Right ventricle myocardium superior (tissue), 1 donor: Measurements from ENCODE around the gene PSME2. TPM values are rescaled to one million over a fixed set of nuclear protein-coding genes. Genes with fewer than 3 reads are reported as not detected.
A peak's percentile ranks its signal among the peaks of the same experiment; 100 is the strongest.

Source experiments
- ATAC-seq: fragments of 200-7000 bp; cut with Tn5 transposase; one replicate; pipeline ENCODE4 v1.9.1; 2020; ENCODE audit warnings: mild to moderate bottlenecking; ENCODE audit not compliant: poor library complexity
- DNase-seq: peaks from one replicate; pipeline ENCODE4 v3.0.0-alpha.2; 2020
- intact Hi-C: fragments of 100-400 bp; cut with DNase I; formaldehyde crosslinking; loops from one replicate; pipeline ENCODE4 v1.11.2; 2022
- microRNA-seq: library from miRNA; unstranded; fragments of <30 nt; microRNA quantifications from one replicate; pipeline ENCODE4 v1.2.0, GENCODE V29; 2020
- total RNA-seq: library from RNA; stranded (reverse); fragmentation: NEBNext Ultra II Directional; extraction: Animal tissue kit (Norgen Biotek cat#: 25700); gene quantifications from one replicate; pipeline ENCODE4 v1.2.1, GENCODE V29; 2021
- donor health status: DM: no; HTN: yes; CAD: no; lungs with severe emphysema.

Gene PSME2
- total RNA-seq, 1 donor from 2014 or later, result 88.8 TPM

DNA sequence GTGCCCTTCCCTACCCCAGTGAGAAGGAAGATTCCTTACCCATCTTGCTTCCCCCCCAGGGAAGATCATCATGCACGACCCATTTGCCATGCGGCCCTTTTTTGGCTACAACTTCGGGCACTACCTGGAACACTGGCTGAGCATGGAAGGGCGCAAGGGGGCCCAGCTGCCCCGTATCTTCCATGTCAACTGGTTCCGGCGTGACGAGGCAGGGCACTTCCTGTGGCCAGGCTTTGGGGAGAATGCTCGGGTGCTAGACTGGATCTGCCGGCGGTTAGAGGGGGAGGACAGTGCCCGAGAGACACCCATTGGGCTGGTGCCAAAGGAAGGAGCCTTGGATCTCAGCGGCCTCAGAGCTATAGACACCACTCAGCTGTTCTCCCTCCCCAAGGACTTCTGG lies 43.0 kb downstream of the PSME2 start:
- intact Hi-C loops, result no loop called here

GRCh38 chr14:24102357-24103048 lies 43.9 kb downstream of the PSME2 start:
- no peak for DNase-seq
- intact Hi-C loops, result no loop called here
- ATAC-seq, result no peak

More for the DNA sequence above, 43.0 kb downstream of the PSME2 start:
- ATAC-seq (no peak), DNase-seq (no peak)

DNA sequence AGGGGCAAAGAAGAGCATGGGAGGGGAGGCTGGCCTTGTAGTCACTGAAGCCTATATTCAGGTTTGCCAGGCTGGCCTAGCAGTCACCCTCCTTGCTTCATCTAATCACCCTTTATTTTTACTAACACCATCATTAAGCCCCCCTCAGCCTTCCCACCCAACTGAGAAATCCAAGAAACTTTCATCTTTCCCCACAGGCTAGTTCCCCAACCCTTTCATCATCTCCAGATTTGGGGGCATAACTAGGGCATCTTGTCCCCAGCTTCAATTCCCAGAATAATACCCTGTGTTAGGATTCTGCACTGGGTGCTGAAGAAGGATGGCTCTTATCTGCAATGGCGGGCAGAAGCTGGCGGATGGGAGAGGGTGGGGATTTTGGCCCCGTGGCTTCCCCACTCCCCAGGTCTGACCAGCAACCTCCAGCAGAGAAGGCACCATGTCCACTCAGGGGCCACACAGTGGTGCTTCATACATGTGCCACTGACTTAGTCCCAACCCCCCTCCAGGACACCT lies 45.4 kb downstream of the PSME2 start:
- DNase-seq (no peak), ATAC-seq (no peak)
- intact Hi-C loops, result no loop called here

DNA sequence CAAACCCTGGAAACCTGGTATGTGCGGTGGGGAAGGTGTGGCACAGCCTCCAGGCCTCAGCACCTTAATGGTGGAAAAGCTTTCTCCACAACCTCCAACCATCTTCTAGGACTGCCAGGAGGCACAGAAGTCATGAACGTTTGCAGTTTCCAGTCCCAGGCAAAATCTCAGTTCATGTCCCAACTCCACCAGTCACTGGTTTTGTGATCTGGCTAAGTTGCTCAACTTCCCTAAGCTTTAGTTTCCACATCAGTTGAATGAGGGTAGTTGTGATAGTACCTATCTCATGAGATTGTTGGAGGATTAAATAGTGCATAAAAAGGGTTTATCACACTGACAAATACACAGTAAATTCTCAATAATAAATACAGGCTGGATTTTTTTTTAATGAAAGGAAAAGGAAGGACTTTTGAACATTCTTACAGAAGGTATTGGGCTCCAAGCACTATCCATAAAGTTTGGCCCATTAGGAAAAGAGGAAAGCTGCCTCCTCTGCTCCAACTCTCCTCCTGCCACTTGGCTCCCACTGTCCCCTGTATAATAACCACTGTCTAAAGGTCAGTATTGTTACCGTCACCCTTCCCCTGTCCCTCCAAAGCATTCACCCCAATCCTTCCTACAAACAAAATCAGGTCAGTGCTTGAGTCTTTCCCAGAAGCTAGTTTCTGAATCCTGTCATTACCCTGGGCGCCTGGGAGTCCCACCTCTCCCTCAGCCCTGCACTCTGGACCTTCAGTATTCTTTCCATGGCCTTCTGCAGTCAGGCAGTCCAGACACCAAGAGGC lies 46.0 kb downstream of the PSME2 start:
- DNase-seq (no peak), ATAC-seq (no peak)
- intact Hi-C loops, result no loop called here

DNA sequence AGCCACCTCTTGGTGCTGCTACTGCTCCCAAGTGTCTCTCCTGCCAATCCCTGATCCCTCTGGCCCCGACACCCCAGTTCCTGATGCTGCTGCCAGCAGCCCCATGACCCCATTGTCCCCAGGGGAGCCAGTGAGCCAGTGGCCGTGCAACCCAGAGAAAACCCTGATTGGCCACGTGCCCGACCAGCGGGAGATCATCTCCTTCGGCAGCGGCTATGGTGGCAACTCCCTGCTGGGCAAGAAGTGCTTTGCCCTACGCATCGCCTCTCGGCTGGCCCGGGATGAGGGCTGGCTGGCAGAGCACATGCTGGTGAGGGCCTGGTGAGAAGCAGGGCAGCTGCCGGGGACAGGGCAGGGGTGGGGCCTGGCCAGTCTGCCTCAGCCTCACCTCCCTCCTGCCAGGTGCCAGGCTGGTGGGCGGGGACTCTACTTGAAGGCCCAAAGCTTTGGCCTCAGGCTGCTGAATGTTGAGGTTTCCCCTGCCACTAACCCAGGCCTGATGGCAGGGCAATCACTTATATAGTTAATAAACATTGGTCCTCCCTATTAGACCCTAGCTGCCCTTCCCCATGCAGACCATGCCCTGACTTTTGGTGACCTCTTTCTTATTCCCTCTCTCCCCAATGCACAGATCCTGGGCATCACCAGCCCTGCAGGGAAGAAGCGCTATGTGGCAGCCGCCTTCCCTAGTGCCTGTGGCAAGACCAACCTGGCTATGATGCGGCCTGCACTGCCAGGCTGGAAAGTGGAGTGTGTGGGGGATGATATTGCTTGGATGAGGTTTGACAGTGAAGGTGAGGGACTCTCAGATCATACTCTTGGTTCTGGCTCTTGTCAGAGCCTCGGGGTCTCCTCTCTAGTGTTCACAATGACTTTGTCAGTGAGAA lies 47.2 kb downstream of the PSME2 start:
- intact Hi-C loops, result no loop called here
- no peak for ATAC-seq
- no peak for DNase-seq

GRCh38 chr14:24098229-24098926 lies 48.0 kb downstream of the PSME2 start:
- intact Hi-C loops, result no loop called here
- DNase-seq, result no peak
- no peak for ATAC-seq

GRCh38 chr14:24096545-24097181 lies 49.7 kb downstream of the PSME2 start:
- intact Hi-C loops, result no loop called here
- no peak for DNase-seq
- no peak for ATAC-seq

- no peak for ATAC-seq
- intact Hi-C loops, result no loop called here
- DNase-seq, result peak; percentile 72
Measured at GRCh38 chr14:24095271-24096068, 50.9 kb downstream of the PSME2 start.

GRCh38 chr14:24094841-24095270 lies 51.6 kb downstream of the PSME2 start:
- ATAC-seq (no peak), DNase-seq (no peak)
- intact Hi-C loops, result loop anchor here (5.0 kb wide), 1 partner anchor 38 kb away; no protein-coding TSS in a partner anchor

- ATAC-seq, result peak; percentile 91
- intact Hi-C loops, result loop anchor here (5.0 kb wide), 1 partner anchor 37 kb away; no protein-coding TSS in a partner anchor
- DNase-seq, result peak; percentile 95
Measured at GRCh38 chr14:24093901-24094840, 52.2 kb downstream of the PSME2 start, which contains the start of gene PCK2. Gene PCK2 (plus strand): TSS chr14:24094311. CDS start chr14:24094406, 95 bp downstream.

Small RNAs within 50 kb of the gene (microRNA-seq; reads per million reads assigned to microRNA genes)
- gene MIR7703, result not detected

Other genes starting within 250 kb of the PSME2 start
- 28.1 TPM for gene DHRS4, start 192.8 kb downstream of the PSME2 start, total RNA-seq
- 17.7 TPM for gene DHRS4L2, start 157.7 kb downstream of the PSME2 start, total RNA-seq
- gene CARMIL3, start 94.6 kb downstream of the PSME2 start, total RNA-seq, result 0.08 TPM
- gene CPNE6, start 75.0 kb downstream of the PSME2 start, total RNA-seq, result not detected
- gene PCK2, start 52.3 kb downstream of the PSME2 start, total RNA-seq, result 2.7 TPM
- 81.7 TPM for gene DCAF11, start 31.8 kb downstream of the PSME2 start, total RNA-seq
- 0.75 TPM for gene NRL, start 31.7 kb downstream of the PSME2 start, total RNA-seq
- 126 TPM for gene FITM1, start 16.0 kb downstream of the PSME2 start, total RNA-seq
- gene PSME1, start 10.4 kb downstream of the PSME2 start, total RNA-seq, result 129 TPM
- 14.4 TPM for gene EMC9, start 5.0 kb downstream of the PSME2 start, total RNA-seq
- gene RNF31, start 888 bp upstream of the PSME2 start, total RNA-seq, result 29.5 TPM
- gene IRF9, start 14.7 kb upstream of the PSME2 start, total RNA-seq, result 24.0 TPM
- 1.7 TPM for gene REC8, start 25.5 kb upstream of the PSME2 start, total RNA-seq
- 10.5 TPM for gene IPO4, start 42.2 kb upstream of the PSME2 start, total RNA-seq
- 19.2 TPM for gene TM9SF1, start 48.8 kb upstream of the PSME2 start, total RNA-seq
- not detected for gene TSSK4, start 59.1 kb upstream of the PSME2 start, total RNA-seq
- gene CHMP4A, start 66.9 kb upstream of the PSME2 start, total RNA-seq, result 26.6 TPM
- gene MDP1, start 69.5 kb upstream of the PSME2 start, total RNA-seq, result 18.9 TPM
- 212 TPM for gene NEDD8, start 85.8 kb upstream of the PSME2 start, total RNA-seq
- 26.2 TPM for gene GMPR2, start 86.3 kb upstream of the PSME2 start, total RNA-seq
- 28.7 TPM for gene TINF2, start 96.0 kb upstream of the PSME2 start, total RNA-seq
- 1.1 TPM for gene TGM1, start 116.6 kb upstream of the PSME2 start, total RNA-seq
- 20.3 TPM for gene RABGGTA, start 125.0 kb upstream of the PSME2 start, total RNA-seq
- 5.2 TPM for gene DHRS1, start 153.2 kb upstream of the PSME2 start, total RNA-seq
- gene NOP9, start 153.2 kb upstream of the PSME2 start, total RNA-seq, result 23.4 TPM
- gene CIDEB, start 161.4 kb upstream of the PSME2 start, total RNA-seq, result 2.9 TPM
- 0.65 TPM for gene LTB4R2, start 163.5 kb upstream of the PSME2 start, total RNA-seq
- gene LTB4R, start 164.9 kb upstream of the PSME2 start, total RNA-seq, result 1.8 TPM
- gene ADCY4, start 188.5 kb upstream of the PSME2 start, total RNA-seq, result 20.6 TPM
- gene RIPK3, start 193.4 kb upstream of the PSME2 start, total RNA-seq, result 2.9 TPM
- 25.6 TPM for gene NFATC4, start 221.6 kb upstream of the PSME2 start, total RNA-seq